GM23248 (cell line): Measurements from ENCODE around the gene FABP7.

Experiments
- EZH2 ChIP-seq: fragments of 200-600 bp; sonication (generic); IDR thresholded peaks from 2 replicates; pipeline ENCODE4 v1.6.1; 2018; ENCODE audit warnings: antibody characterized with exemption, mild to moderate bottlenecking; ENCODE audit not compliant: insufficient read depth, poor library complexity, severe bottlenecking
- EZH2phosphoT487 ChIP-seq: fragments of 200-600 bp; sonication (generic); IDR thresholded peaks from 2 replicates; pipeline ENCODE4 v1.6.1; 2018; ENCODE audit warnings: antibody characterized with exemption, moderate library complexity, mild to moderate bottlenecking, low read depth; ENCODE audit not compliant: insufficient read depth

- TF ChIP-seq EZH2 (no peak), EZH2phosphoT487 (no peak)
Observed at GRCh38 chr6:122787721-122788120, 8.2 kb downstream of the FABP7 start.
